CD14-positive monocyte (primary cell): Measurements from ENCODE around the gene AFF3. TPM values are rescaled to one million over a fixed set of nuclear protein-coding genes. Genes with fewer than 3 reads are reported as not detected.

Source experiments
- DNase-seq, 3 donors: peaks; one replicate each; pipeline ENCODE4 v3.0.0-alpha.2; 2011 to 2022
- H2AFZ ChIP-seq: 2 replicates; pipeline ENCODE4 v1.6.0; 2012; ENCODE audit warnings: mild to moderate bottlenecking, low read depth, low read length, inconsistent platforms; ENCODE audit not compliant: insufficient read depth, poor library complexity, severe bottlenecking
- H3K27ac ChIP-seq, 2 donors: 1 replicate in 1 of 2; 2 replicates in 1 of 2; pipeline ENCODE4 v1.5.1; 2012 to 2013; ENCODE audit warnings: low read length in 2 of 2, control low read depth in 1 of 2, inconsistent platforms in 1 of 2, low read depth in 1 of 2, mild to moderate bottlenecking in 1 of 2
- H3K27me3 ChIP-seq, 2 donors: one replicate each; pipeline versions ENCODE4 v1.6.0 to v1.6.1; 2011 to 2013; ENCODE audit warnings: low read length in 2 of 2; ENCODE audit not compliant: control insufficient read depth in 2 of 2, insufficient read depth in 2 of 2
- H3K36me3 ChIP-seq, 2 donors: replicated peaks in 1 of 2; 1 replicate in 1 of 2; 2 replicates in 1 of 2; pipeline versions ENCODE4 v1.5.1 to v1.6.1; 2012 to 2013; ENCODE audit warnings: low read length in 2 of 2, control low read depth in 1 of 2, inconsistent platforms in 1 of 2, mild to moderate bottlenecking in 1 of 2; ENCODE audit not compliant: insufficient read depth in 2 of 2, control insufficient read depth in 1 of 2
- H3K4me1 ChIP-seq, 2 donors: 1 replicate in 1 of 2; 2 replicates in 1 of 2; pipeline versions ENCODE4 v1.5.1 to v1.6.1; 2012 to 2013; ENCODE audit warnings: low read length in 2 of 2, control low read depth in 1 of 2, inconsistent platforms in 1 of 2, mild to moderate bottlenecking in 1 of 2, moderate library complexity in 1 of 2; ENCODE audit not compliant: insufficient read depth in 2 of 2, control insufficient read depth in 1 of 2
- H3K4me2 ChIP-seq: replicated peaks from 2 replicates; pipeline ENCODE3; 2012; ENCODE audit warnings: low read length, moderate library complexity, mild to moderate bottlenecking; ENCODE audit not compliant: poor library complexity, severe bottlenecking; ENCODE audit errors: extremely low read depth
- H3K4me3 ChIP-seq, 3 experiments: fragments of 200-600 bp in 1 of 3; sonication (generic) in 1 of 3; replicated peaks in 1 of 3; 1 replicate in 2 of 3; 2 replicates in 1 of 3; pipeline ENCODE4 v1.5.1; 2011 to 2013; ENCODE audit warnings: low read length in 3 of 3, mild to moderate bottlenecking in 3 of 3, control low read depth in 2 of 3, low read depth in 2 of 3, inconsistent platforms in 1 of 3, moderate library complexity in 1 of 3
- H3K79me2 ChIP-seq: 2 replicates; pipeline ENCODE4 v1.6.0; 2012; ENCODE audit warnings: mild to moderate bottlenecking, control low read depth, inconsistent platforms, low read length, moderate library complexity; ENCODE audit not compliant: insufficient read depth
- H3K9ac ChIP-seq: 2 replicates; pipeline ENCODE4 v1.6.0; 2017; ENCODE audit warnings: low read length, mild to moderate bottlenecking; ENCODE audit not compliant: insufficient read depth, poor library complexity, severe bottlenecking
- H3K9me3 ChIP-seq, 2 donors: replicated peaks in 1 of 2; 1 replicate in 1 of 2; 2 replicates in 1 of 2; pipeline versions ENCODE4 v1.5.1 to v1.6.1; 2012 to 2013; ENCODE audit warnings: low read length in 2 of 2, control low read depth in 1 of 2; ENCODE audit not compliant: control insufficient read depth in 1 of 2, insufficient read depth in 1 of 2
- H4K20me1 ChIP-seq: 2 replicates; pipeline ENCODE4 v1.6.0; 2012; ENCODE audit warnings: mild to moderate bottlenecking, low read length, control low read depth, moderate library complexity; ENCODE audit not compliant: insufficient read depth
- H3K27ac Mint-ChIP-seq, 7 donors: one replicate each; pipeline ENCODE4 v1.8.0; 2020; ENCODE audit warnings: mild to moderate bottlenecking in 7 of 7, mixed read lengths in 7 of 7, moderate library complexity in 6 of 7, inconsistent platforms in 2 of 7
- H3K27me3 Mint-ChIP-seq, 3 donors: one replicate each; pipeline ENCODE4 v1.8.0; 2021 to 2022; ENCODE audit warnings: low read depth in 3 of 3, mild to moderate bottlenecking in 3 of 3, mixed read lengths in 3 of 3, moderate library complexity in 3 of 3, inconsistent platforms in 1 of 3
- H3K36me3 Mint-ChIP-seq, 2 donors: one replicate each; pipeline ENCODE4 v1.8.0; 2020; ENCODE audit warnings: mixed read lengths in 2 of 2, inconsistent platforms in 1 of 2, mild to moderate bottlenecking in 1 of 2
- H3K4me1 Mint-ChIP-seq: one replicate; pipeline ENCODE4 v1.8.0; 2020; ENCODE audit warnings: mild to moderate bottlenecking, mixed read lengths
- H3K4me3 Mint-ChIP-seq, 2 donors: one replicate each; pipeline ENCODE4 v1.8.0; 2020; ENCODE audit warnings: mild to moderate bottlenecking in 2 of 2, mixed read lengths in 2 of 2, moderate library complexity in 1 of 2
- H3K9me3 Mint-ChIP-seq, 7 donors: one replicate each; pipeline ENCODE4 v1.8.0; 2020 to 2022; ENCODE audit warnings: mixed read lengths in 7 of 7, mild to moderate bottlenecking in 6 of 7, moderate library complexity in 6 of 7, inconsistent platforms in 2 of 7
- WGBS: methylation state at CpG from one replicate; pipeline ENCODE4 v1.1.5; 2013; ENCODE audit warnings: missing lambda C conversion rate; ENCODE audit not compliant: insufficient coverage; 5-methylcytosine and 5-hydroxymethylcytosine counted together
- intact Hi-C, 2 donors: fragments of 100-400 bp; cut with micrococcal nuclease; formaldehyde crosslinking; loops; one replicate each; pipeline versions ENCODE4 v1.15.0 to v1.15.1; 2023
- polyA plus RNA-seq, 3 donors: library from polyadenylated mRNA; depleted of rRNA in 1 of 3; unstranded in 2 of 3; stranded (reverse) in 1 of 3; fragments of 300-500 nt in 2 of 3; fragments of >200 nt in 1 of 3; fragmentation: Illumina TruSeq in 2 of 3; gene quantifications; 1 replicate in 2 of 3; 2 replicates in 1 of 3; pipeline ENCODE4 v1.2.3, GENCODE V29; 2012 to 2021
- TF ChIP-seq, protein P1 (sequence below): fragments of 200-600 bp; IDR thresholded peaks from one replicate; pipeline ENCODE4 v1.8.0; 2022; ENCODE audit warnings: antibody characterized with exemption, mild to moderate bottlenecking

The AFF3 gene
- polyA plus RNA-seq, 3 donors, result 0.17 to 4.1 (median 0.49) TPM

DNA sequence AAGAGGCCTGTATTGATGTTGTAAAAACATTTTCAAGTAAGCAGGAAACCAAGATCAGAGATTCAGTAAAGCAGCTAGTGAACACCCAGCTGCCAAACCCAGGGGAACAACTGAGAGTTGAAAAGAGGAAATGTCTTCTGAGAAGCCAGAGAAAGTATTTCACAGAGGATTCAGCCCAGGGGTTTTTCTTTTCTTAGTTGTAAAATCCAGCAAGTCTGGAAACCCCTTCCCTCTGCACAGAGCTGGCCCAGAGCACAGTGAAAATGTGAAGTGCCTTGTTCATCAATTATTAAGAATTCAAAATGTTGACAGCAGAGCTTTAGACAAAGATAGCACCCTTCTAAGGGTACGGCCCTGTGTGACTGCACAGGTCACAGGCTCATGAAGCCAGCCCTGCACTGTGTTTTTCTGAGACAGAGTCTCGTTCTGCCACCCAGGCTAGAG lies 28.4 kb downstream of the AFF3 start:
- no peak overlapping the region for H3K4me3 ChIP-seq
- peaks cover 0 to 14% (median 7%) of the 10 kb centered on the region in 7 donors for H3K9me3 Mint-ChIP-seq
- no peaks in the 10 kb centered on the region for H3K79me2 ChIP-seq
- peaks cover 35% of the 10 kb centered on the region for H3K4me1 Mint-ChIP-seq
- peaks cover 0 to 2% of the 10 kb centered on the region in 2 donors for H3K9me3 ChIP-seq
- H3K27ac Mint-ChIP-seq, result peak overlapping the region in 3 of 7 donors; percentile 23 to 76 (median 69)
- H3K27me3 ChIP-seq, result no peaks in the 10 kb centered on the region
- H3K36me3 Mint-ChIP-seq, result peaks cover 7 to 12% of the 10 kb centered on the region in 2 donors
- TF ChIP-seq, protein P1, sequence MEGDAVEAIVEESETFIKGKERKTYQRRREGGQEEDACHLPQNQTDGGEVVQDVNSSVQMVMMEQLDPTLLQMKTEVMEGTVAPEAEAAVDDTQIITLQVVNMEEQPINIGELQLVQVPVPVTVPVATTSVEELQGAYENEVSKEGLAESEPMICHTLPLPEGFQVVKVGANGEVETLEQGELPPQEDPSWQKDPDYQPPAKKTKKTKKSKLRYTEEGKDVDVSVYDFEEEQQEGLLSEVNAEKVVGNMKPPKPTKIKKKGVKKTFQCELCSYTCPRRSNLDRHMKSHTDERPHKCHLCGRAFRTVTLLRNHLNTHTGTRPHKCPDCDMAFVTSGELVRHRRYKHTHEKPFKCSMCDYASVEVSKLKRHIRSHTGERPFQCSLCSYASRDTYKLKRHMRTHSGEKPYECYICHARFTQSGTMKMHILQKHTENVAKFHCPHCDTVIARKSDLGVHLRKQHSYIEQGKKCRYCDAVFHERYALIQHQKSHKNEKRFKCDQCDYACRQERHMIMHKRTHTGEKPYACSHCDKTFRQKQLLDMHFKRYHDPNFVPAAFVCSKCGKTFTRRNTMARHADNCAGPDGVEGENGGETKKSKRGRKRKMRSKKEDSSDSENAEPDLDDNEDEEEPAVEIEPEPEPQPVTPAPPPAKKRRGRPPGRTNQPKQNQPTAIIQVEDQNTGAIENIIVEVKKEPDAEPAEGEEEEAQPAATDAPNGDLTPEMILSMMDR, result no peak
- peak overlapping the region; percentile 57 for H2AFZ ChIP-seq
- peak in 2 of 3 donors; percentile 8 to 23 for DNase-seq
- H3K36me3 ChIP-seq, result no peaks in the 10 kb centered on the region
- no peaks in the 10 kb centered on the region for H4K20me1 ChIP-seq
- peak overlapping the region; percentile 31 for H3K9ac ChIP-seq
- peaks cover 21 to 27% of the 10 kb centered on the region in 2 donors for H3K4me1 ChIP-seq
- WGBS, result 46% methylated on average over 2 of the region's 2 CpGs
- H3K27me3 Mint-ChIP-seq, result peaks cover 0 to 1% (median 0%) of the 10 kb centered on the region in 3 donors
- peak overlapping the region; percentile 1 for H3K4me2 ChIP-seq
- peak overlapping the region; percentile 7 to 39 for H3K27ac ChIP-seq
- intact Hi-C loops, result loop anchor here in 1 of 2 donors (10.0 kb wide), 1 partner anchor 121 kb away; no protein-coding TSS in a partner anchor
- peak overlapping the region in 1 of 2 donors; percentile 63 for H3K4me3 Mint-ChIP-seq

DNA sequence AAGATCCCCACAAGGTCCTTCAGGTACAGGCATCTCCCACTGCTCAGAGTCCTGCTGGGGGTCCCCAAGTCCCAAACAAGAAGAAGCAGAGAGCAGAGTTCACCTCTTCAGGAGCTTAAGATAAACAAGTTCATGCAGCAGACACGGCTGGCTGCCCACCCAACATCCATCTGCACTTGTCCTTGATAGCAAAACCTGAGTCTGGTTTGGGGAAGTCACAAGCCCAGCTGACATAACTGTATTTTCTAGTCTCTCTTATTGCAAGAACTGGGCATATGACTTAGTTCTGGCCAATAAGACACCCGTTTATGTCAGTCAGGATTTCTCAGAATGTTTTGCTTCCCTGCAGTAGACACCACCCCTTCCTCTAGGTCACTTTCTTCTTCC lies 31.8 kb downstream of the AFF3 start:
- Histone ChIP-seq H4K20me1 (no peaks in the 10 kb centered on the region), H3K9me3 (no peaks in the 10 kb centered on the region), H3K27ac (no peak overlapping the region), H3K4me1 (peaks cover 24 to 27% of the 10 kb centered on the region in 2 donors), H3K4me3 (no peak overlapping the region), H2AFZ (no peak overlapping the region), H3K4me2 (no peak overlapping the region), H3K79me2 (no peaks in the 10 kb centered on the region), H3K27me3 (peaks cover 0 to 5% of the 10 kb centered on the region in 2 donors), H3K9ac (no peak overlapping the region), H3K36me3 (no peaks in the 10 kb centered on the region)
- peaks cover 40% of the 10 kb centered on the region for H3K4me1 Mint-ChIP-seq
- peaks cover under 1 to 8% (median 5%) of the 10 kb centered on the region in 3 donors for H3K27me3 Mint-ChIP-seq
- TF ChIP-seq, protein P1, result no peak
- H3K9me3 Mint-ChIP-seq, result peaks cover 0 to 2% (median 0%) of the 10 kb centered on the region in 7 donors
- peak in 2 of 3 donors; percentile 8 to 12 for DNase-seq
- WGBS, result 28% methylated on average over 2 of the region's 2 CpGs
- H3K27ac Mint-ChIP-seq, result peak overlapping the region in 3 of 7 donors; percentile 5 to 37 (median 33)
- peaks cover 0 to 10% of the 10 kb centered on the region in 2 donors for H3K36me3 Mint-ChIP-seq
- intact Hi-C loops, result loop anchor here in 1 of 2 donors (10.0 kb wide), 1 partner anchor 124 kb away; no protein-coding TSS in a partner anchor
- no peak overlapping the region for H3K4me3 Mint-ChIP-seq
